T-cell (primary cell): ENCODE measurements around the gene ZBTB48. TPM values are rescaled to one million over a fixed set of nuclear protein-coding genes. Genes with fewer than 3 reads are reported as not detected.

Source experiments
- ATAC-seq, 4 experiments: fragments of 200-7000 bp in 3 of 4; fragments of 150-1000 bp in 1 of 4; cut with Tn5 transposase; replicated peaks in 1 of 4; 1 replicate in 3 of 4; 2 replicates in 1 of 4; pipeline ENCODE4 v1.10.0; 2021; ENCODE audit warnings: moderate library complexity in 3 of 4, mild to moderate bottlenecking in 2 of 4, moderate number of reproducible peaks in 1 of 4
- CTCF ChIA-PET, 2 donors: fragments of 300-600 bp; sonication (Branson Sonifier 250); formaldehyde crosslinking; loops; one replicate each; lab custom pipeline; 2022; ENCODE audit warnings: antibody characterized with exemption in 2 of 2; lab: Charles Lee
- POLR2A ChIA-PET, 2 donors: fragments of 300-600 bp; sonication (Branson Sonifier 250); formaldehyde crosslinking; loops; one replicate each; lab custom pipeline; 2022; ENCODE audit warnings: antibody characterized with exemption in 2 of 2; lab: Charles Lee
- DNase-seq, 35 experiments: peaks; one replicate each; pipeline versions ENCODE4 v3.0.0 to v3.0.0-alpha.2; 2013 to 2023
- H3K27ac ChIP-seq: one replicate; pipeline ENCODE4 v1.5.1; 2013; ENCODE audit warnings: low read length
- H3K27me3 ChIP-seq, 2 experiments: replicated peaks in 1 of 2; 1 replicate in 1 of 2; 2 replicates in 1 of 2; pipeline versions ENCODE4 v1.6.1 to v1.7.0; 2013; ENCODE audit warnings: low read length in 1 of 2, mixed read lengths in 1 of 2; ENCODE audit not compliant: control insufficient read depth in 2 of 2, insufficient read depth in 2 of 2; ENCODE audit errors: extremely low read depth in 1 of 2
- H3K36me3 ChIP-seq, 2 donors: 1 replicate in 1 of 2; 2 replicates in 1 of 2; pipeline versions ENCODE4 v1.6.1 to v1.7.0; 2013; ENCODE audit warnings: low read length in 1 of 2; ENCODE audit not compliant: control insufficient read depth in 2 of 2, insufficient read depth in 1 of 2; ENCODE audit errors: extremely low read depth in 1 of 2
- H3K4me1 ChIP-seq, 2 experiments: 1 replicate in 1 of 2; 2 replicates in 1 of 2; pipeline versions ENCODE4 v1.6.1 to v1.7.0; 2013; ENCODE audit warnings: low read length in 2 of 2, mixed read lengths in 1 of 2; ENCODE audit not compliant: insufficient read depth in 2 of 2, control insufficient read depth in 1 of 2; ENCODE audit errors: extremely low read depth in 1 of 2
- H3K4me3 ChIP-seq, 2 donors: 1 replicate in 1 of 2; 2 replicates in 1 of 2; pipeline versions ENCODE4 v1.5.1 to v1.7.0; 2013; ENCODE audit warnings: mild to moderate bottlenecking in 2 of 2, low read length in 1 of 2, moderate library complexity in 1 of 2; ENCODE audit not compliant: control insufficient read depth in 1 of 2; ENCODE audit errors: extremely low read depth in 1 of 2
- H3K9me3 ChIP-seq: 2 replicates; pipeline ENCODE4 v1.7.0; 2013
- H3K27ac Mint-ChIP-seq, 2 donors: one replicate each; pipeline ENCODE4 v1.8.0; 2020 to 2021; ENCODE audit warnings: mild to moderate bottlenecking in 2 of 2, mixed read lengths in 2 of 2
- H3K27me3 Mint-ChIP-seq, 2 donors: one replicate each; pipeline ENCODE4 v1.8.0; 2021 to 2022; ENCODE audit warnings: mixed read lengths in 2 of 2
- H3K36me3 Mint-ChIP-seq: one replicate; pipeline ENCODE4 v1.8.0; 2021; ENCODE audit warnings: mixed read lengths
- H3K4me1 Mint-ChIP-seq, 3 donors: one replicate each; pipeline ENCODE4 v1.8.0; 2020 to 2022; ENCODE audit warnings: mixed read lengths in 3 of 3, mild to moderate bottlenecking in 1 of 3
- H3K4me3 Mint-ChIP-seq, 3 donors: one replicate each; pipeline ENCODE4 v1.8.0; 2020 to 2022; ENCODE audit warnings: mild to moderate bottlenecking in 3 of 3, mixed read lengths in 3 of 3, moderate library complexity in 3 of 3
- H3K9me3 Mint-ChIP-seq, 3 donors: one replicate each; pipeline ENCODE4 v1.8.0; 2020 to 2022; ENCODE audit warnings: mixed read lengths in 3 of 3
- WGBS: methylation state at CpG from one replicate; pipeline ENCODE4 v1.1.5; 2013; ENCODE audit warnings: missing lambda C conversion rate; ENCODE audit not compliant: insufficient coverage; 5-methylcytosine and 5-hydroxymethylcytosine counted together
- total RNA-seq, 35 experiments: library from RNA in 6 of 35; stranded (reverse) in 6 of 35; fragments of 120-200 nt in 1 of 35; gene quantifications; one replicate each; pipeline versions ENCODE4 v1.2.1 to v1.2.4 and lab custom pipeline; 2013 to 2026

The ZBTB48 gene
- total RNA-seq (10 to 100 TPM; 42.2 to 82.3 (median 70.3) TPM), total RNA-seq (lab: John Stamatoyannopoulos, UW) (23.0 to 55.6 (median 40.7) reads per million in 29 experiments)
- total RNA-seq (2013), result 32.9 TPM

GRCh38 chr1:6579374-6580118, at the start of gene ZBTB48:
ZBTB48 (plus strand) TSS chr1:6579994; CDS start chr1:6580610, 616 bp downstream.
- ChIA-PET CTCF (interaction anchor here in 1 of 2 donors (0.5 to 1.9 kb wide), 4 partner anchors 12 to 547 kb away, joined by 3 to 10 read pairs (median 6); partner anchors contain the start of gene THAP3), POLR2A (interaction anchor here (0.7 to 0.8 kb wide), 2 partner anchors 18 to 26 kb away, joined by 3 read pairs; partner anchors contain the start of gene NOL9 (in 1 of the 2))
- Histone ChIP-seq H3K9me3 (no peaks in the 10 kb centered on the region), H3K27ac (peak within 1 kb of the TSS; percentile 83), H3K4me1 (peaks cover 11 to 41% of the 10 kb centered on the region in 2 experiments), H3K27me3 (peaks cover 0 to 5% of the 10 kb centered on the region in 2 experiments), H3K36me3 (peaks cover 2% of the 10 kb centered on the region in 2 donors), H3K4me3 (peak within 1 kb of the TSS; percentile 81 to 85)
- ATAC-seq (peak; percentile 98 to 99 (median 99)), DNase-seq (peak; percentile 90 to 98 (median 96))
- H3K4me1 Mint-ChIP-seq, result peaks cover 35 to 39% (median 36%) of the 10 kb centered on the region in 3 donors
- H3K27ac Mint-ChIP-seq, result peak within 1 kb of the TSS; percentile 91 to 94
- H3K36me3 Mint-ChIP-seq, result no peaks in the 10 kb centered on the region
- WGBS, result 19% methylated on average over 57 of the region's 58 CpGs
- H3K27me3 Mint-ChIP-seq, result no peaks in the 10 kb centered on the region
- no peaks in the 10 kb centered on the region for H3K9me3 Mint-ChIP-seq
- peak within 1 kb of the TSS; percentile 91 to 96 (median 92) for H3K4me3 Mint-ChIP-seq

GRCh38 chr1:6530504-6531160, 49.2 kb upstream of the ZBTB48 start:
- H3K36me3 ChIP-seq, result peaks cover 19 to 69% of the 10 kb centered on the region in 2 donors
- Mint-ChIP-seq H3K4me1 (peaks cover 0 to 4% (median 2%) of the 10 kb centered on the region in 3 donors), H3K27me3 (no peaks in the 10 kb centered on the region), H3K9me3 (no peaks in the 10 kb centered on the region), H3K4me3 (no peak overlapping the region), H3K27ac (no peak overlapping the region), H3K36me3 (peaks cover 46% of the 10 kb centered on the region)
- no peak for ATAC-seq
- no peak overlapping the region for H3K27ac ChIP-seq
- no peak overlapping the region for H3K4me3 ChIP-seq
- 96% methylated on average over 7 of the region's 13 CpGs for WGBS
- no peaks in the 10 kb centered on the region for H3K4me1 ChIP-seq
- ChIA-PET POLR2A (no interaction called here), CTCF (no interaction called here)
- DNase-seq, result no peak
- no peaks in the 10 kb centered on the region for H3K9me3 ChIP-seq
- no peaks in the 10 kb centered on the region for H3K27me3 ChIP-seq

- H3K27ac Mint-ChIP-seq, result no peak overlapping the region
Measured at GRCh38 chr1:6531996-6532395, 47.8 kb upstream of the ZBTB48 start.

GRCh38 chr1:6534248-6534822, 45.5 kb upstream of the ZBTB48 start:
- no peaks in the 10 kb centered on the region for H3K9me3 ChIP-seq
- Mint-ChIP-seq H3K4me3 (no peak overlapping the region), H3K27me3 (no peaks in the 10 kb centered on the region), H3K36me3 (peaks cover 29% of the 10 kb centered on the region), H3K27ac (no peak overlapping the region), H3K4me1 (peaks cover 0 to 12% (median 4%) of the 10 kb centered on the region in 3 donors), H3K9me3 (no peaks in the 10 kb centered on the region)
- ATAC-seq (no peak), DNase-seq (no peak)
- no peaks in the 10 kb centered on the region for H3K27me3 ChIP-seq
- WGBS, result 100% methylated on average over 3 of the region's 8 CpGs
- H3K4me3 ChIP-seq, result no peak overlapping the region
- ChIA-PET POLR2A (no interaction called here), CTCF (no interaction called here)
- no peaks in the 10 kb centered on the region for H3K4me1 ChIP-seq
- peaks cover 7 to 42% of the 10 kb centered on the region in 2 donors for H3K36me3 ChIP-seq
- no peak overlapping the region for H3K27ac ChIP-seq

More at GRCh38 chr1:6531996-6532395, 47.8 kb upstream of the ZBTB48 start:
- H3K4me3 Mint-ChIP-seq, result no peak overlapping the region
- no peaks in the 10 kb centered on the region for H3K27me3 Mint-ChIP-seq
- ChIA-PET POLR2A (no interaction called here), CTCF (no interaction called here)
- no peaks in the 10 kb centered on the region for H3K9me3 ChIP-seq
- H3K4me3 ChIP-seq, result no peak overlapping the region
- H3K9me3 Mint-ChIP-seq, result no peaks in the 10 kb centered on the region
- H3K4me1 Mint-ChIP-seq, result peaks cover 0 to 4% (median 4%) of the 10 kb centered on the region in 3 donors
- WGBS, result 80% methylated on average over 3 of the region's 5 CpGs
- no peak for DNase-seq
- H3K4me1 ChIP-seq, result no peaks in the 10 kb centered on the region
- H3K27me3 ChIP-seq, result no peaks in the 10 kb centered on the region
- no peak overlapping the region for H3K27ac ChIP-seq
- H3K36me3 ChIP-seq, result peaks cover 9 to 58% of the 10 kb centered on the region in 2 donors
- H3K36me3 Mint-ChIP-seq, result peaks cover 37% of the 10 kb centered on the region
- no peak for ATAC-seq

GRCh38 chr1:6535214-6535613, 44.6 kb upstream of the ZBTB48 start:
- no peak overlapping the region for H3K4me3 ChIP-seq
- H3K27ac ChIP-seq, result no peak overlapping the region
- Mint-ChIP-seq H3K4me3 (no peak overlapping the region), H3K4me1 (peaks cover 0 to 12% (median 4%) of the 10 kb centered on the region in 3 donors), H3K27ac (peak overlapping the region in 1 of 2 donors; percentile 28), H3K36me3 (peaks cover 29% of the 10 kb centered on the region), H3K27me3 (no peaks in the 10 kb centered on the region), H3K9me3 (no peaks in the 10 kb centered on the region)
- DNase-seq (no peak), ATAC-seq (no peak)
- H3K9me3 ChIP-seq, result no peaks in the 10 kb centered on the region
- 100% methylated on average over 1 of the region's 4 CpGs for WGBS
- CTCF ChIA-PET, result interaction anchor here in 1 of 2 donors (0.5 kb wide), 1 partner anchor 104 kb away, joined by 11 read pairs; no protein-coding TSS in a partner anchor
- POLR2A ChIA-PET, result no interaction called here
- H3K4me1 ChIP-seq, result no peaks in the 10 kb centered on the region
- H3K36me3 ChIP-seq, result peaks cover 7 to 42% of the 10 kb centered on the region in 2 donors
- no peaks in the 10 kb centered on the region for H3K27me3 ChIP-seq

- no peaks in the 10 kb centered on the region for H3K27me3 Mint-ChIP-seq
- H3K4me3 Mint-ChIP-seq, result no peak overlapping the region
- H3K4me3 ChIP-seq, result no peak overlapping the region
- WGBS, result no CpG with 5 or more reads among the region's 5 CpGs
- no peak for ATAC-seq
- H3K36me3 Mint-ChIP-seq, result peaks cover 29% of the 10 kb centered on the region
- H3K9me3 ChIP-seq, result no peaks in the 10 kb centered on the region
- no peaks in the 10 kb centered on the region for H3K27me3 ChIP-seq
- no peaks in the 10 kb centered on the region for H3K9me3 Mint-ChIP-seq
- DNase-seq, result no peak
- H3K4me1 Mint-ChIP-seq, result peaks cover 0 to 12% (median 4%) of the 10 kb centered on the region in 3 donors
- POLR2A ChIA-PET, result interaction anchor here (0.6 to 1.2 kb wide), 2 partner anchors 13 to 45 kb away, joined by 3 to 6 read pairs; no protein-coding TSS in a partner anchor
- H3K36me3 ChIP-seq, result peaks cover 5 to 38% of the 10 kb centered on the region in 2 donors
- H3K27ac Mint-ChIP-seq, result no peak overlapping the region
- CTCF ChIA-PET, result no interaction called here
- H3K27ac ChIP-seq, result no peak overlapping the region
- no peaks in the 10 kb centered on the region for H3K4me1 ChIP-seq
Measured at GRCh38 chr1:6536291-6536690, 43.5 kb upstream of the ZBTB48 start.
